NCI-H2029 (cell line): ENCODE data around the gene GSG1L.
"Not testable (repeated sequence)": the region's sequence is repeated elsewhere in the genome, so short reads cannot be mapped to it uniquely, and the experiment has no call there.

Source experiments
- DNase-seq: peaks from one replicate; lab custom pipeline; 2025; lab: John Stamatoyannopoulos, UW

GSG1L gene

DNA sequence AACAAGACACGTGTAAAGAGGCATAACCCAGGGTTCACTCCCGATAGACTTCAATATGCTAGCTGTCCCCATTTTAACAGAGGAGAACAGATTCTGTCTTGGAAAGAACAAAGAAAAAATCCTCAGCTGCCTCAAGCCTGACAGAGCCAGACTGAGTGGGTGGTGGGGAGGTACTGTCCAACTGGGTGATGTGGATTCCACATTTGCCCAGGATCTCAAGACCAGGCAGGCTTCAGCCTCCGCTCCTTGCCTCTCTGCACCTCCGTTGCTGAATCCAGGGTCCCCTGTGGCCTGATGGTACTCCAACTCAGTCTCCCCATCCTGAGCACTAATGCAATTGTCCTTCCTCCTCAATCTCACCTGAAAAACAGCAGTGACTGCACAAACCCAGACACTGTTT, 163.8 kb downstream of the GSG1L start:
- DNase-seq: no peak

DNA sequence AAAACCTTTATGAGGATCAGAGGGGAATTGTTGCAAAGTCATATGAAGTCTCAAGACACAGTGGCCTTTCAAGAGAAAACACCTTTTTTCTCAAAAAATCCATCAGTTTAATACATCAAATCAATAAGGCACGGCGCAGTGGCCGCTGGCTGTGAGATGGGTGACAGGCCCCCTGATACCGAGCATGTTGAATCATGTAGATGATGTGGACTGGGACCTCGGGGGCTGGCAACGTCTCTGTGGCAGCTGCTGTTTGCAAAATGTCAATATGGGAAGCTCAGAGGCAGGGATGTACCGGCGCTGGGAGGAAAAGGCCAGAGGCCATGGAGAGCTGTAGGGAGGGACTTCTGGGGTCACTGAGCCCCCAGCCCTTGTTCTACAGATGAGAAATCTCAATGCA, 169.1 kb downstream of the GSG1L start:
- DNase-seq: no peak

DNA sequence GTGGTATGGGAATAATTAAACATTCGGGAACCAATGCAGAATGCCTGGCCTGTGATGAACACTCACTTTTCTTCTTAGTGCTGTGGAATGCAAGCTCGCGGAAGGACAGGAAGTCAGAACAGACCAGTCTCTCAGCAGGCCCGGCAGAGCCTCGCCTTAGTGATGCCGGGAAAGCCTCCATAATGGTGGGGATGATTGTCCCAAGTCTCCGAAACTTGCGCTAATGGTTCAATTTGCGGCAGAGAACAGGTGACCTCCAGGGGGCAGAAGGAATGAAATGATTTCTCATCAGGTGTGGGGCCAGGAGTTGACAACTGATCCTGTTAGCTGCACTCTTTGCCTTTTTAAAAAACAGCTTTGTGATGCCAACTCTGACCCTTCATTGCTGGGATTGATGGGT, 170.6 kb downstream of the GSG1L start:
- no peak for DNase-seq

DNA sequence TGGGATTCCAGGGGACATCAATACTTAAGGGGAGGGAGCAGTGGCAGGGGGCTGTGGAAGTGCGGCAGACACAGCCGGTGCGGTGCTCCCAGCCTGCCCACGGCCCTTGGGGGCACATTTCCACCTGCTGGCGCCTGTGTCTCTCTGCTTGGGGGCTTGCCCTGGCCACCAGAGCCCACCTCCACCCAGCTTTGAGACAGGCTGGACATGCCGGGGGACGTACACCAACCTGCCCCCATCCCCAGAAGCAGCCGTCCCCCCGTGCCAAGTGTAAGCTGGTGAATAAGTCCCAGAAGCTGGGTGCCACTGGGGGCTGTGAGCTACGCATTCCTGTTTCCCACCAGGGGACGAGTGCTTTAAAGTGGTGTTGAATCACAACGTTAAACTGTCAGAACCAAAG, 172.6 kb downstream of the GSG1L start:
- DNase-seq: no peak

DNA sequence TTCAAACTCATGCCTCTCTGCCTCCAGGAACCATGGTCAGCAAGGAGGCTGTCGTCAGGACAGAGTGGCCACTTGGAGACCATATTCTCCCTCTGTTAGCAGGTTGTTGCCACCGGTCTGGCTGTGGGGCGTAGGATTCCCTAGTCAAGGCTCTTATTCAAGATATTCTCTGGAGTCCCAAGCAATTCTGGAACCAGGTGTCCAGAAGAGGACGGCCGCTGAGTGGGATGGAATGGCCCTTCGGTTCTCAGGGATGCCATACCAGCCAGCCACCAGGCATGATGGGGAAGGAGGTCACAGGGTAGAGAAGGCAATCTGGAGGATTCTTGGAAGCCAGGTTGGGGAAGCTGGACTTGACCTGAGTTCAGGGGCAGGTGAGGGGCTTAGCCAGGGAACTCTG, 173.5 kb downstream of the GSG1L start:
- no peak for DNase-seq

DNA sequence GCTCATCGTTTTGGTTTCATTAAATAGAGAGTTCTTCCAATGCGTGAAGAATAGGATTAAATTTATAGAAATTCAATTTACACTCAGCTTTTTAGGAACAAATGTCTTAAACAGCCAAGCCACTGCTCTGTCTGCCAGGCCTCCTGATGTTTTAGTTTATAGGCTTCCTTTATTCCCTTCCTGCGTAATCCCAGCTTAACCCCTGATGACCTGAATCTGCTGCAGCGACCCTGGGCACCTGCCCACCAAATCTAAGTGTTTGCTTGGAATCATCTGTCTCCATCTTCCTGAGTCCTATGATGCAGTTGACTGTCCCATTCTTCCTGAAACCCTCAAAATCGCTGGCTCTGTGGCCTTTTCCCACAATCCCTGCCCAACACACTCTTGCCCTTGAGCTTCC, 179.9 kb downstream of the GSG1L start:
- DNase-seq: no peak

DNA sequence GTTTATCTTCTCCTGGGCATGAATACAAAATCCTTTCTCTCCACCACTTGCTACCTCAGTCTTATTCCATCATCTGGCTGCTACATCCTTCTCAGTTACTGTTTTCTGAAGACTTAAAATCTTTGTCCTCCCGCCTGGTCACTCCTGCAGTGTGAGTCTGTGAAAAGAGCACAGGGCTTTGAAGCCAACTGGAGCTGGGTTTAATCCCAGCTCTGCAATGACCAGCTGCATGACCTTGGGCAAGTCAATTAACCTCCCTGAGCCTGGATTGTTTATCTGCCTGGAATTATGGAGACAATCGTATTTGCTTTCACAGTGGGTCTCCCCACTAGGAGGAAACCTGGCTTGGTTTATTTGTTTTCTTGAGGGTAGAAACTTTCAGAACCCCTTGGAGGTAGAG, 183.2 kb downstream of the GSG1L start:
- no peak for DNase-seq

DNA sequence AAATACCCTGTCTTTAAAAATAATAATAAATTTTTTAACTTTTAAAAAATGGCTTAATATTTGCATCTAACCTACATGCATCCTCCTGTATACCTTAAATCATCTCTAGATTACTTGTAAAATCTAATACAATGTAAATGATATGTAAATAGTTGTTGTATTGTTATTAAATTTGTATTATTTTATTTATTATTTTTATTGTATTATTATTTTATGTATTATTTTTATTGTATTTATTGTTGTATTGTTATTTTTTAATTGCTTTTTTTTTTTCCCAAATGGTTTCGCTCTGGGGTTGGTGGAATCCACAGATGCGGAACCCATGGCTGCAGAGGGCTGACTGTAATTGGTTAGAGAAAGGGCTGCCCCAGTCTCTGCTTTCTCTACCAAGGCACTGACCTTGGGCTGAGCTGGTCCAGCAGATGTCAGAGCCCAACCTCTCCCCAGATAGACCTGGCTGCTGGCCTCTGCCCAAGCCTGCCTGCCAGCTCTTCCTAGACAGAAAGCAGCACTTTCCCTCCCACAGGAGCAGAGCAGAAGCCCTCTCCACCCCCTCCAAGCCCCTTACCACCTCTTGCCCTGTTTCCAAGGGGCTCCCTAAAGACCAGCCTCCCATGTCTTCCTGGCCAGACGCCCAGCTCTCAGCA, 183.8 kb downstream of the GSG1L start:
- DNase-seq: no peak

DNA sequence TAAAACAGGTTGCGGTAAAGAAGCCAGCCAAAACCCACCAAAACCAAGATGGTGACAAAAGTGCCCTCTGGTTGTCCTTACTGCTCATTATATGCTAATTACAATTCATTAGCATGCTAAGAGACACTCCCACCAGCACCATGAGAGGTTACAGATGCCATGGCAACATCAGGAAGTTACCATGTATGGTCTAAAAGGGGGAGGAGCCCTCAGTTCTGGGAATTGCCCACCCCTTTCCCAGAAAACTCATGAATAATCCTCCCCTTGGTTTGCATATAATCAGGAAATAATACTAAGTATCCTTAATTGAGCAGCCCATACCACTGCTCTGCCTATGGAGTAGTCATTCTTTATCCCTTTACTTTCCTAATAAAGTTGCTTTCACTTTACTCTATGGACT, 190.9 kb downstream of the GSG1L start:
- DNase-seq: not testable (repeated sequence)

DNA sequence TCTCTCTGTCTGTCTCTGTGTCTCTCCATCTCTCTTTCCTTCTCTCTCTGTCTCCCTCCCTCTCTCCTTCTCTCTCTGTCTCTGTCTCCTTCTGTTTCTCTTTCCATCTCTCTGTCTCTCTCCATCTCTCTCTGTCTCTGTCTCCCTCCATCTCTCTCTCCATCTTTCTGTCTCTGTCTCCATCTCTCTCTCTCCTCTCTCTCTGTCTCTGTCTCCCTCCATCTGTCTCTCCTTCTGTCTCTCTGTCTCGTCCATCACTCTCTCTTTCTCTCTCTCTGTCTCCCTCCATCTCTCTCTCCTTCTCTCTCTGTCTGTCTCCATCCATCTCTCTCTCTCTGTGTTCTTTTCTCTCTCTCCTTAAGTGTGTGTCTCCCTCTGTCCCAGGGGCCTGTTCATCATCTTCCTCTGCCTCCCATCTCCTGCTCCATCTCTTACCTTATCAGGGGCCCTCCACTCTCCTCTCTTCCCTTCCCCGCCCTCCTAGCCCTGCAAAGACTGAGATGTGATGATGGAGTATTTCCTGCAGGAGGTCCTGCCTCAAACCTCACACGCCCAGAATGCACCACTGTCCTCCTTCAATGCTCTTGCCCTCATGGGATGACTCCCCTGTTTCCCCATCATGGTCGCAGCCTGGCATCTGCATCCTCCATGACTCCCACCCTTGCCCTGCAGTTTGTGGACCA, 193.3 kb downstream of the GSG1L start:
- no peak for DNase-seq

DNA sequence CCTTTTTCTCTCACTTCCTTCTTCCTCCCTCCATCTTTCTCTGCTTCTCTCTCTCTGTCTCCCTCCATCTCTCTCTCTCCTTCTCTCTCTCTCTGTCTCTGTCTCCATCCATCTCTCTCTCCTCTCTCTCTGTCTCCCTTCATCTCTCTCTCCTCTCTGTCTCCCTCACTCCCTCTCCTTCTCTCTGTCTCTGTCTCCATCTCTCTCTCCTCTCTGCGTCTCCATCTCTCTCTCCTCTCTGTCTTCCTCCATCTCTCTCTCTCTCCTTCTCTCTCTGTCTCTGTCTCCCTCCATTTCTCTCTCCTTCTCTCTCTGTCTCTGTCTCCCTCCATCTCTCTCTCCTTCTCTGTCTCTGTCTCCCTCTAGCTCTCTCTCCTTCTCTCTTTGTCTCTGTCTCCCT, 194.1 kb downstream of the GSG1L start:
- DNase-seq: no peak

DNA sequence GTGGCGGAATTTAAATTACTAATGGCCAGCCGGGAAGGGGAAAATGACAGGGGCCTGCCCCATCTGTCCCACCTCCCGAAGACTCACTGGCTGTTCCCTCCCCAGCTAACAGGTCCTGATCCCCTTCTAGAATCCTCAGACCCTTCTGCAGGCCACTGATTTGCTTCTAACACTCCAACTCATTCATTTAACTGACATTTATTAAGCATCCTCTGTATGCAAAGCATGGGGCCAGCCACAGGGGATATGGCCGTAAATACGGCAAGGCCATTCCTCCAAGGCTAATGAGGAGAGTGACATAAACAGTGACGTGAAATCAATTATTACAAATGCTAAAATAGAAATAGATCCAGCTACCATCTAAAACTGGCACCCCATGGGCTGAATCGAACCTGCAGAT, 195.3 kb downstream of the GSG1L start:
- no peak for DNase-seq

DNA sequence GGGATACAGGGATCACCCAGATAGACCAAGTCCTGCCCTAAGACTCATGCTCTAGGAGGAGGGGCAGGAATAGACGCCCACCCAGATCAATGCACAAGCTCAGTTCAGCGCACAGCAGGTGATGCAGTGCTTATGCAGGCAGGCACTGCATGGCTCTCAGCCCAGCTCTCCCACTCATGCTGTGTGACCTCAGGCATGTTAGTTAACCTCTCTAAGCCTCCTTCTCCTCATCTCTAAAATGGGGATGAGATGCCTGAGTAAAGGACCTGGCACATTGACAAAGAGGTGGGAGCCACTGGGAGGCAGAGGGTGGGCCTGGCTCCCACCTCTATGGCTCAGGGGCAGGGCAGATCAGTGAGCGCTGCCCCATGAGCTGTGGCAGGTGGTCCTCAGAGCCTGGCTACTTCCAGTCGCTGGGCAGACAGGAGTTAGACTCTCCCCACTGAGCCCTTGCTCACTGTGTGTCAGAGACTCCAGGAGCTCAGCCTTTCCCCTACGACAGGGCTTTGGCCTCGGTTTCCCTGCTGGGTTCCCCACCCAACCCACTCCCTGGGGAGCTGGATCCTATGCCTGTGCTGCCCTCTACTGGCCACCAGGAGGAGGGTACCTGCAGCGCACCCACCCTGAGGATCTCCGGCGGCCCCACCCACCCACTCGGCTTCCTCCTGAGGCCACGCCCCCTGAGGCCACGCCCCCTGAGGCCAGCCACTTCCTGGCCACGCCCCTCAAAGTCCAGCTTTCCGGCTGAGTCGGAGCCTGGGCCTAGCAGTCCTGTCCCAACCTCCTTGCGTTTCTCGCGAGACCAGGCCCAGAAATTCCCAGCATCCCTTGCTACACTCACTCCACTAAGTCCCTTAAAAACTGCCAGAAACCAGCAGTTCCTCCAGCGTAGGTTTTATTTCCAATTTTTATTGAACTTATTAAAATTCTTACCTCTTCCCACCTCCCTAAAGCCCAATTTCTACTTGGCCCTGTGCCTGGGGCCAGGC, 196.1 kb downstream of the GSG1L start:
- peak; percentile 49 for DNase-seq

DNA sequence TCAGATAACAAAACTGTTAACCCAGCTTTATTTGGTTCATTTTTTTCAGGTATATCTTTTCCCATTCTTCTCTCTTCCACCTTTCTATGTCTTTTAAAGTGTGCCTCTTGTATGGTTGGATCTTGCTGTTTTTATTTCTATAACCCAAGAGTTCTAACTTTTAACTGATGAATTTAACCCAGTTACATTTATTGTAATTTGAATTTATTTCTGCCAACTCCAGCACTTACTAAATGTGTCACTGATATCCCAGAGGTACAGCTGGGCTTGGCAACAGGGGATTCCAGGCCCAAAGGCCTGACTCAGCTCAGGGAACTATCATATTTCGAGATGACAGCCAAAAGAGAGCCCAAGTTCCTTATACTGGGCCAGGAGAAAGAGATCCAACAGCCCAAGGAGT, 200.1 kb downstream of the GSG1L start:
- DNase-seq: no peak

DNA sequence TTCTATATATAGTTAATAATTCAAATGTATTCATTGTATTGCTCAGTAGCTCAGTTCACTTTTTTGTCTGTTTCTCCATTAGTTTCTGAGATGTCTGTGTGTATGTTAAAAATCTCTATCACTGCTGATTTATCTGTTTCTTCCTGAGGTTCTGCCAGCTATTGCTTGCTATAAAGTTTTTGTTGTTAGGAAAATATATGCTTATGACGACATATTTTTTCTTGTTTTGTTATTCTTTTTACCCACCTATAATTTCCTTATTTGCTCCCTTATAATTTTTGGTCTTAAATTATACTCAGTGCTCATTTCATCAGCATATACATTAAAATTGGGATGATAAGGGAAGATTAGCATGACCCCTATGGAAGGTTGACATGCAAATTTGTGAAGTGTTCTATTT, 200.6 kb downstream of the GSG1L start:
- no peak for DNase-seq

DNA sequence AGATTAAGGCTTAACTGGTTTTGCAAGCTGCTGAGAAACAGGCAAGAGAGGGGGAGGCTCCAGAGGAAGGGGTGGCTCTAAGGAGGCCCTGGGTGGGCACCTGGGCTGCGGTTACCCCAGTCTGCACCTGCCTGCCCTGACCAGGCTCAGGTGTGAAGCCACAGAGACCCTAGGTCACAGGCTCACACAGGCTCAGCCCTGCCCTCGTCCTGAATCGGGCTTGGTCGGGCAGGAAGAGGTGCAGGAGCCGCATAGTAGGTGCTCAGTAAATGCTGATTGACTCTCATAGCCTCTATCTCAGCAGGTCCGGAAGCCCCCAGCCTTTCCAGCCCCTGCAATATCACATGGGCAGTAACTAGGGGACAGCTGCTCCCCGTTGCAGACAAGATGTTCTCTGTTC, 203.4 kb downstream of the GSG1L start:
- no peak for DNase-seq

DNA sequence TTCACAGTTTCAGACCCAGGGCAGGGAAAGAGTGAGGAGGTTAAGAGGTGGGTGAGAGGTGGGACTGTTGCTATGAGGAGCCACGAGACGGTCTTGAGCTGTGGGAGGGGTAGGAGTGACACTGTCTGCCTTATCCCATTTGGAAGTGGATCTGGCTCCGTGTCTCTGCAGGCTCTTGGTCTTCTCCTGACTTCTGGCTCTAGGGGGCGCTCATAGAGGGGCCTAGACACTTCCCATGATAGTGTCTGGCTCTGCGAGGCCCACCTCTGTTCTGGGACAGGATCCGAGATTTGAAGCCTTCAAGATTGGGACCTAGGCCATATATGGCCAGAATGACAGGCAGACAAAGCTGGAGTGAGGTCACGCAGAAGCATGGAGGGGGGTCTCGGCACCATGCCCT, 204.5 kb downstream of the GSG1L start:
- DNase-seq: no peak

DNA sequence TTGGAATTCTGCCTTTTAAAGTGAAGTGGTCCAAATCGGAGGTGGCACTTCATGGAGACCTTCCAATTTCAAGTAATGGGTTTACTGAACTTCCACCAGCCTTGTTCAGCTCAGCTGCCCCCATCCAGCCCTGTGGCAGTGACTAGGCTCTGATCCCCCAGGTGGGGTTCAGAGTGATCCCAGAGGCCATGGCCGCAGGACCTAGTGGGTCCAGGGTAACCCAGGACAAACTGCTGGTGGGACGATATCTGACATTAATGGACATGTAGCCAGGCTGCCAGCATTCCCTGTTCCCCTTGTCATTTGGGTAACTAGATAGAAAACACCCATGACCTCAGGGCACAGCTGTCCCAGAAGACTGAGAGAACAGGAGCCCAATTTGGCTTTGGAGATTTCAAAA, 209.9 kb downstream of the GSG1L start:
- no peak for DNase-seq

DNA sequence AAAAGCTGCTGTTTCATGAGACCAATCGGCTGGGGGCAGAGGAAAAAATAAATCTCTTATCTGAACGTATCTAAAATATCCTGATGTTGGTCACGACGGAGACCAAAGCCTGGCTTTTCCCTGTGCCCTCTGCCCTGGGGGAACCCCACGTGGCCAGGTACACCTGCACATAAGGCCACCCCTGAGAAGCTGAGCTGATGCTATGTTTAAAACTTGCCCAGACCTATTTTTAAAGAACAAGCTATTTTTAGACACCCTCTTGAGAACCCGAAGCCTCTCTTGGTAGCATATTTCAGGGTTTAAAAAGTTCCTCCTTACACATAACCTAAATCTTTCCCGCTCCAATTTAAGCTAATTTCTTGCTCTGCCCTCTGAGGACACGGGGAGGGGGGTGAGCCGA, 210.4 kb downstream of the GSG1L start:
- no peak for DNase-seq

DNA sequence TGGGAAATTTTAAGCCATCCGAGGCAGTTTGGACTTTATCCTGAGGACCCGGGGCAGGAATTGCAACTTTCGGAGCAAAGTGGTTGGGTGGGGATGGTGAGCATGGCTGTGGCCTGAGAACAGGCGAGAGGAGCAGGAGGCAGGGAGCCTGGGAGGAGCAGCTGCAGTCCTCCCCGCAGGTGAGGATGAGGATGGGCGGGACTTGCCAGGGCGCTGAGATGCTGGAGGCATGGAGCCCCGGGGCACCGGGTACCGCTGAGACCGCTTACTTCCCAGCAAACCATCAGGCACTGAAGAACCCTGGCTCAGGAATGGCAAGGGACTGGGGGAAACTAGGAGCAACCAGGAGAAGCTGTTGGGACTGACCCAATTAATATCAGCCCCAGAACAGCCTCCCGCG, 210.8 kb downstream of the GSG1L start:
- DNase-seq: no peak

DNA sequence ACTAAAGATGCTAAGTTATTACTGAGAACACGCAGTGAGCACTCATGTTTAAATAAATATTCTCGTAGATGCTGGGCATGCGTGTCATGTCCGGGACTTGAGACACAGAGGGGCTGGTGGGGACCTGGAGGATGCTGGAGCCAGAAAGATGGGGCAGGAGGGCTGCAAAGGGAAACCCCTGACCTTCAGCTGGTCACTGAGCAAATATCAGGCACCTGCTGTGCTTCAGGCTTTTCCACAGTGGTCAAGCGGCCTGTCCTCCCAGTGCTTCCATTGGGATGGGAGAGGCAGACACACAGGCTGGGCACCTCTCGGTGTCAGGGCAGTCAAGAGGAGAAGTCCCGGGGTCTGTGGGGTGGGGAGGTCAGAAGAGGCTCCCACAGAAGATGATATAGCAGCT, 211.4 kb downstream of the GSG1L start:
- DNase-seq: no peak

DNA sequence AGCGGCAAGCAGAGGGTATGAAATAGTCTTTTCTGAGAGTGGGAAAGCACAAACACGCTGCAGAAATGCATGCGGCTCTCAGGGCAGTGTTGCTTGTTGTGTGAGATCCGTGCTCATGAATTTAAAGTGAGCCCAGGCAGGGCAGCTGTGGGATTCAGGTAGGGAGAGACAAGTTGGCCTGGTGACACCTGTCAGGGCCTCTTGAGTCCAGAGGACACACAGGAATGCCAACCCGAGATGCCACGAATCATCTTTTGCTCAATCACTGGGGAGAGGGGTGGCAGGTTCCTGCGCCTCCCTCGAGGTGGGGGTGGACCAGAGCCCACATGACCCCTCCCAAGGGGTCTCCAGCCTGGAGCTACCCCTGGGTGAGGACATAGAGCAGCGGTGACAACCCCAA, 211.9 kb downstream of the GSG1L start:
- no peak for DNase-seq

DNA sequence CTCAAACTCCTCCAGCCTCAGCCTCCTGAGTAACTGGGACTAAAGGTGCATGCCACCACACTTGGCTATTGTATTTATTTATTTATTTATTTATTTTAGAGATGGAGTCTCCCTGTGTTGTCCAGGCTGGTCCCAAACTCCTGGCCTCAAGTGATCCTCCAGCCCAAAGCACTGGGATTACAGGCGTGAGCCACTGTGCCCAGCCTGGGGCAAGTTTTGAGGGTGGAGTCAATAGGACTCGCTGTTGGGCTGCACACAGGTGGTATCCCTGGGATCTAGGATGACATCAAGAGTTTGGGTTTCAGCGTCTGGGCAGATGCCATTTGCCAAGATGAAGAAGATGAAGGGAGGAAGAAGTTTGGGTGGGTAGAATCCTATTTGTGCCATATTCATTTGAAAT, 213.9 kb downstream of the GSG1L start:
- no peak for DNase-seq
